Progenitor cell of endocrine pancreas (in vitro differentiated cells): ENCODE measurements around the gene RELL1. TPM values are rescaled to one million over a fixed set of nuclear protein-coding genes. Genes with fewer than 3 reads are reported as not detected.

Experiments used
- DNase-seq: peaks from one replicate; pipeline ENCODE4 v3.0.0; 2021; ENCODE audit warnings: low spot score; ENCODE audit not compliant: unreplicated experiment
- H3K27ac Mint-ChIP-seq: 2 replicates; pipeline ENCODE4 v1.8.0; 2021; ENCODE audit warnings: mild to moderate bottlenecking, moderate library complexity, mixed read lengths
- H3K27me3 Mint-ChIP-seq: 2 replicates; pipeline ENCODE4 v1.8.0; 2021; ENCODE audit warnings: mixed read lengths
- H3K36me3 Mint-ChIP-seq: 2 replicates; pipeline ENCODE4 v1.8.0; 2022; ENCODE audit warnings: mixed read lengths; ENCODE audit not compliant: insufficient read depth
- H3K4me1 Mint-ChIP-seq: 2 replicates; pipeline ENCODE4 v1.8.0; 2021; ENCODE audit warnings: low read depth, mixed read lengths
- H3K4me3 Mint-ChIP-seq: 2 replicates; pipeline ENCODE4 v1.8.0; 2021; ENCODE audit warnings: low read depth, mild to moderate bottlenecking, moderate library complexity, mixed read lengths
- H3K9me3 Mint-ChIP-seq: 2 replicates; pipeline ENCODE4 v1.8.0; 2021; ENCODE audit warnings: low read depth, mixed read lengths
- CTCF ChIP-seq: fragments of 200-600 bp; sonication (generic); IDR thresholded peaks from one replicate; pipeline ENCODE4 v1.5.0; 2021; ENCODE audit warnings: antibody characterized with exemption, mild to moderate bottlenecking; ENCODE audit not compliant: unreplicated experiment
- total RNA-seq: library from RNA; stranded (reverse); gene quantifications from 2 replicates; pipeline ENCODE4 v1.2.1, GENCODE V29; 2021

Gene RELL1
- total RNA-seq, 1 donor from 2014 or later, result 33.6 TPM

GRCh38 chr4:37629713-37630112 is 56.5 kb downstream of the RELL1 start:
- DNase-seq, result no peak
- H3K4me1 Mint-ChIP-seq, result peaks cover 9% of the 10 kb centered on the region
- no peaks in the 10 kb centered on the region for H3K9me3 Mint-ChIP-seq
- no peak overlapping the region for H3K27ac Mint-ChIP-seq
- no peaks in the 10 kb centered on the region for H3K27me3 Mint-ChIP-seq
- H3K36me3 Mint-ChIP-seq, result peaks cover 32% of the 10 kb centered on the region
- no peak for TF ChIP-seq CTCF
- H3K4me3 Mint-ChIP-seq, result no peak overlapping the region

- no peak for TF ChIP-seq CTCF
- H3K27ac Mint-ChIP-seq, result no peak overlapping the region
- no peak overlapping the region for H3K4me3 Mint-ChIP-seq
These were observed 57.1 kb downstream of the RELL1 start for GRCh38 chr4:37628977-37629609.

GRCh38 chr4:37627263-37627662 is 58.9 kb downstream of the RELL1 start:
- Mint-ChIP-seq H3K4me3 (no peak overlapping the region), H3K36me3 (peaks cover 32% of the 10 kb centered on the region), H3K9me3 (no peaks in the 10 kb centered on the region), H3K27me3 (no peaks in the 10 kb centered on the region), H3K27ac (peak overlapping the region; percentile 5), H3K4me1 (peaks cover 9% of the 10 kb centered on the region)
- DNase-seq, result no peak
- no peak for TF ChIP-seq CTCF

More at GRCh38 chr4:37628977-37629609, 57.1 kb downstream of the RELL1 start:
- peaks cover 9% of the 10 kb centered on the region for H3K4me1 Mint-ChIP-seq
- H3K9me3 Mint-ChIP-seq, result no peaks in the 10 kb centered on the region
- no peaks in the 10 kb centered on the region for H3K27me3 Mint-ChIP-seq
- H3K36me3 Mint-ChIP-seq, result peaks cover 32% of the 10 kb centered on the region
- no peak for DNase-seq

- no peak for DNase-seq
- H3K27me3 Mint-ChIP-seq, result no peaks in the 10 kb centered on the region
- H3K4me1 Mint-ChIP-seq, result peaks cover 12% of the 10 kb centered on the region
- peaks cover 28% of the 10 kb centered on the region for H3K36me3 Mint-ChIP-seq
- H3K27ac Mint-ChIP-seq, result no peak overlapping the region
- H3K4me3 Mint-ChIP-seq, result no peak overlapping the region
- no peak for TF ChIP-seq CTCF
- no peaks in the 10 kb centered on the region for H3K9me3 Mint-ChIP-seq
These were observed 60.7 kb downstream of the RELL1 start for GRCh38 chr4:37625499-37625898.

GRCh38 chr4:37623940-37624339 is 62.2 kb downstream of the RELL1 start:
- DNase-seq, result no peak
- TF ChIP-seq CTCF, result no peak
- Mint-ChIP-seq H3K27ac (no peak overlapping the region), H3K4me3 (no peak overlapping the region), H3K9me3 (no peaks in the 10 kb centered on the region), H3K36me3 (peaks cover 23% of the 10 kb centered on the region), H3K4me1 (peaks cover 10% of the 10 kb centered on the region), H3K27me3 (no peaks in the 10 kb centered on the region)
